HG03460 (cell line): Measurements from ENCODE around the gene ERC1.
A peak's percentile ranks its signal among the peaks of the same experiment; 100 is the strongest.
"Not testable (repeated sequence)": the region's sequence is repeated elsewhere in the genome, so short reads cannot be mapped to it uniquely, and the experiment has no call there.

Experiments used
- ATAC-seq: cut with Tn5 transposase; IDR thresholded peaks from one replicate; pipeline ENCODE4 v1.9.1; 2021; ENCODE audit not compliant: unreplicated experiment

ERC1 gene

DNA sequence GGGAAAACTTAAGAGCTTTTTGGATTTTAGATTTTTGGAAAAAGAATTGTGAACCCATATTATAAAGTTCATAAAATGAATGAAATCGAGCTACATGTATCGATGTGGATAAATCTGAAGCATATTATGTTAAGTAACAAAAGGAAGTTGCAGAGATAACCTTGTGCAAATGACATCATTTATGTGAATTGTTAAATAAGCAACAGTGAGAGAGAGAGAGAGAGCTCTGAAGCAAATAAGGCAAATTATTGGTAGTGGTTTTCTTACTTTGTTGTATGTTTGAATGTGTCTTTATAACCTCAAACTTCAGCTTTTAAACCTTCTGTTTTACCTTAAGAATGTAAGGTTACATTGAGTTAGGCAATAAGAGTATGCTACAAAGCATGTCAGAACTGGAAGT, 78.8 kb downstream of the ERC1 start:
- no peak for ATAC-seq

DNA sequence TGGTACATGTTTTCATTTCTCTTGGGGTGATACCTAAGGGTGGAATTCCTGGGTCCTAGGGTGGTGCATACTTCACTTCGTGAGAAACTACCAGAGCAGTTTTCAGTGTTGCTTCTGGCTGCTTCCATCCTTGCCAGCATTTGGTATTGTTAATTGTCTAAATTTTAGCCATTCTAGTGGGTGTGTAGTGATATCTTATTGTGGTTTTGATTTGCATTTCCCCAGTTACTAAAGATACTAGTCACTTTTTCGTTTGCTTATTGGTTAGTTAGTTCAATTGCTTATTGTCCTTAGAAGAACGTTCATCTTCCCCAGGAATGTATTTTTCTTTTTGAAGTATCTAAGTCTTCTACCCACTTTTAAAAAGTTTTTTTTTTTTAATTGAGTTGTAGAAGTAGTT, 80.2 kb downstream of the ERC1 start:
- ATAC-seq: no peak

DNA sequence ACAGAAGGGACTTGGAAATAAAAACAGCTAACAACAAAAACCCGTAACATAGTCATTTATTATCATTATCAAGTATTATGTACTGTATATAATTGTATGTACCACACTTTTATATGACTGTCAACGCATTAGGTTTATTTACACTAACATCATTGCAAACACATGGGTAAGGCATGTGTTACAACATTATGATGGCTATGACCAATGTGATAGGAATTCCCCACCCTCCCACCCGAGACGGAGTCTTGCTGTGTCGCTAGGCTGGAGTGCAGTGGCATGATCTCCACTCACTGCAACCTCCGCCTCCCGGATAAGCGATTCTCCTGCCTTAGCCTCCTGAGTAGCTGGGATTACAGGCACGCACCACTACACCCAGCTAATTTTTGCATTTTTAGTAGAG, 82.6 kb downstream of the ERC1 start:
- no peak for ATAC-seq

DNA sequence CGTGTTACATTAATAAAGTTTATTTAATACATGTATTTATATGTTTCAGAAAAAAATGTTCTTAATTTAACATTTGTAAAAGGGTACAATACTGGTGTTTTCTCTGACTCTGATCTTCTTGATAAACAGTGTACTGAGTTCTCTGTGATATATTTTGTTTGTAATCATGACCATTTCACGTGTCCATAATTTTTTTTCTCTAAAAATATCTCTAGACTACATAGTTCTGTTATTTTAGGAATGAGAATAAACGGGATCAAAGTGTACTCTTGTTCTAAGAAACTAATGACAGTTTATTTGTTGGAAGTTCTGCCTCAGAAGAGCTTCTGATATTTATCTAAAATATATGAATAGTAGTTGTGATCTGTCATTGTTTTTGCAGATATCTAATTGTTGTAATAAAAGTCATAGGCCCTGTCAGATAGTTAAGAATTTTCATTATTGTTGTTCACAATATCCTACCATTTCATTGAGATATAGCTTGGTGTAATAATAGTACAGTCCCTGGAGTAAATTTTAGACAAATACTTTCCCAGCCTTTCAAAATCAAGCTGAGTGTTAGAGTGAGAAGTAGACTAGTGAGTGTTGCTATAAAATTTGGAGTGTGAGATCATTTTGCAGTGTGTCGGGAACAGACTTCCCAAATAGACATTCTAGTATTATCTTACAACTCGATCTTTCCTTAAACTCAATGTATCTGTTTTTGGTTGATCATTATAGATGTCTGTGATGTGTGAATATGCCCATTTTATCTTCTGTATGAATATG, 86.2 kb downstream of the ERC1 start:
- ATAC-seq: no peak

DNA sequence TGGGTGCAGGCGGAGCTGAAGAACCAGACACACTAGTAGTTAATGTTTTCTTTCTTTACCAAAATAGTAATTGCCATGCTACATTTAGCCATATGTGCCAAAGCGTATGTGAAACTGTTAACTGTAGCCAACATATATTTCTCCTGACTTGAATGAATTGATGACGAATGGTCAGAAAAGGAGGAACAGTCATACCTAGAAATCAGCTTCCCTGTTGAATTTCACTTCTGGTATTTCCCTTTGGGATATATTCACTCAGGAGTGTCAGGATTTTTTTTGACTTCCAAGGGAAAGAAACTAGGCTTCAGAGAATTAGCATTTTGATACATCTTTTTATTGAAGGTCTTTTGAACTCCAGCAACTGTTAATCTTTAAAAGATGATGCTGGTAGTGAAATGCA, 87.0 kb downstream of the ERC1 start:
- no peak for ATAC-seq

DNA sequence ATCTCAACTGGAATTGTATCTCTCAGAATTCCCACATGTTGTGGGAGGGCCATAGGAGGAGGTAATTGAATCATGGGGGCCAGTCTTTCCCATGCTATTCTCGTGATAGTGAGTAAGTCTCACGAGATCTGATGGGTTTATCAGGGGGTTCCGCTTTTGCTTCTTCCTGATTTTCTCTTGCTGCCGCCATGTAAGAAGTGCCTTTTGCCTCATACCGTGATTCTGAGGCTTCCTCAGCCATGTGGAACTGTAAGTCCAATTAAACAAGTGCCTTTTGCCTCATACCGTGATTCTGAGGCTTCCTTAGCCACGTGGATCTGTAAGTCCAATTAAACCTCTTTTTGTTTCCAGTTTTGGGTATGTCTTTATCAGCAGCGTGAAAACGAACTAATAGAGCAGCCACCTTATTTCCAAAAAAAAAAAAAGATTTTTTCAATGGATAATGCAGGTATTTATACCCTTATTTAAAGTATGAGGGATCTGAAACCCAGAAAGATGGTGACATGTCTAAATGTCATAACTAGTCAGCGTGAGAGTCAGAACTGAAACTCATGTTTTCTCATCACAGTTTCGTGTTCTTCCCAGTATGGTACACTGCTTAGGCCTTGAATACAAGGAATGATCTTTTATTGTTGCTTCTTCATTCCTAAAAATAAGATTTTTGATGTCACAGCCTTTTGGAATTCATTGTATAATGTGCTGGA, 89.6 kb downstream of the ERC1 start:
- ATAC-seq: no peak

DNA sequence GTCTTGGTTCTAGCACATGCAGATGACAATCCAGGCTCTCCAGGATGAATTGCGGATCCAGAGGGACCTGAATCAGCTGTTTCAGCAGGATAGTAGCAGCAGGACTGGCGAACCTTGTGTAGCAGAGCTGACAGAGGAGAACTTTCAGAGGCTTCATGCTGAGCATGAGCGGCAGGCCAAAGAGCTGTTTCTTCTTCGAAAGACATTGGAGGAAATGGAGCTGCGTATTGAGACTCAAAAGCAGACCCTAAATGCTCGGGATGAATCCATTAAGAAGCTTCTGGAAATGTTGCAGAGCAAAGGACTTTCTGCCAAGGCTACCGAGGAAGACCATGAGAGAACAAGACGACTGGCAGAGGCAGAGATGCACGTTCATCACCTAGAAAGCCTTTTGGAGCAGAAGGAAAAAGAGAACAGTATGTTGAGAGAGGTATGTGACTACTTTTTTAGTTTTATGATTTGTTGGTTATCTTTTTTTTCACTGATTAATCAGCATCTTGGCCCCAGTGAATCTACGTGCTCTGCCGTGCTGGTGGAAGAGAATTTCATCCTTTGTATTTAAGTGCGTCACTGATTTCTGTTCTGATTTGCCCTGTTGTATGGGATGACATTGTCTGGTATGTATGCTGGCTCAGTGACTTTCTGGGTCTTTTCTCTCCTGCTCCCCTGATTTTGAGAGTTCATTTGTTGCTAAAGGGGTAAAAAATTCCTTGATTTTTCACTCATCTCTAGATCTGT, 92.3 kb downstream of the ERC1 start:
- ATAC-seq: no peak

DNA sequence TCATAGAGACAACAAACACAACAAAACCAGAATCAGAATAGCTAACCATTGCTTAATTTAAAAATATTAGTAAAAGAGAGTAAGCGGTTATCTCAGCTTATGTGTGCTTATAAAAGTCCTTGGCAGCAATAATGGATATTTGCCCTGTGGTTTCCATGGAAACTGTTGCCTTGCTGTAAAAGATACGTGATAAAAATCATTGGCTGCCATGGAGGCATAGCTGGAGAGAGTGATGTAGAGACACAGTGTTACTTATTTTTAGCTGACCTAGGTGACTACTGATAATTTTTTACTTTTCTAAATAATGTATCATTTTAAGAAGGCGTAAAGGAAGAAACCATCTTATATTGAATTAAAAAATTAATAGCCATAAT, 92.9 kb downstream of the ERC1 start:
- no peak for ATAC-seq

DNA sequence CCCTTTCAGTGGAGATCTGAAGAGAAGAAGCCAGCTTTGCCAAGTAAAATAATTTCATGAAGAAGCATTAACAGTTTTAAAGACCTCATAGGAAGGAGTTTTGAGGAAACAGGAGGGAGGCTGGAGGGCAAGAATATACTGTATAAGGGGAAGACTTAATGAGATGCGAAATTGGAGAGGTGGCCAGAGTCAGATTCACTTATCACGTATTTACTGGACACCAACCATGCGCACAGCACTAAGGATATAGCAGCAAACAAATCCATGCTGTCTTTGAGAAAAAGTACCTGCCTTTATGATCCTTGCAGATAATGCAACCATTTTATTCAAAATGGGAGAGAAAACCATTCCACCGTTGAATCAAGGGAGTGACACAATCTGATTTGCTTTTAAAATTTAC, 100.3 kb downstream of the ERC1 start:
- no peak for ATAC-seq

DNA sequence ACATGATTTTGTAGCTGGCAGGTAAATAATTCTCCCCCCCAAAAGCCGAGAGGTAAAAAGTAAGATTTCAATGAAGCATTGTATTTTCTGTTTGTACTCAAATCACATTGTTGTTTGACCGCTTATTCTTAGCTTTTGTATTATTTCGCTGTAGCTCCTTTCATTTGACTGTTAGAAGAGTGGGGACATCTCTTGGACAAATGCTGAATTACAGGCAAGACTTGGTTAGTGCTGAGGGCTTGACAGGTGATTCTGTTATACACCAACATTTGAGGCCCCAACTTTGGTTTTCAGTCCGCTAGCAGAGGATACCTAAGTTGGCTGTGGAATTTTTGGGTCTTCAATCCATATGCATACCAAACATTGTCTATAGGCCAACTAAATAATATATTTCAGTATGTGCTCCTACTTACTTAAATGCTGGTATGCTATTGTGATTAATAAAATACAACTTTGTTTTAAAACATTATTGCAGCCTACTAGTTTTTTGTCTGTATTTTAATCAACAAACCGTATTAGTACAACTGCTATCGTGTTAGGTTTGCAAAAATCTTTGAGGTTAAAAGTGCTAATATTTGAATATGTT, 102.2 kb downstream of the ERC1 start:
- ATAC-seq: no peak

DNA sequence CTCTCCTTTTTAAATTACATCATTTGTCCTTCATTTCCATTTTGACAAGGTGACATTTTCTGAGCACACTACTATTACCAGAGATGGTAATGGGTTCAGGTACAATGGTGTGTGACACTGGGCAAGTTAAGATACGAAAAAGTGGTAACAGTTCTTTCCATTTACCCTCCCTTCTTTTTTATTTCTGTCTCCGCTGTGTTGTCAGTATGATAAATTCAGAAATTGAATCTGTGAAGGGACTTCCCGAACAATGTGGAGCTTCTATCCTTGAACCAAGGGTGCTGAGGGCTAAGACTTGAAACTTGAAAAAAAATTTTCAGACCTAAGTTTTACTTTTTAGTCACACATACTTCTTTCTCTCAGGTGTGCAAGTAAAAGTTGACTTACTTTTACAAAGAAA, 103.7 kb downstream of the ERC1 start:
- no peak for ATAC-seq

DNA sequence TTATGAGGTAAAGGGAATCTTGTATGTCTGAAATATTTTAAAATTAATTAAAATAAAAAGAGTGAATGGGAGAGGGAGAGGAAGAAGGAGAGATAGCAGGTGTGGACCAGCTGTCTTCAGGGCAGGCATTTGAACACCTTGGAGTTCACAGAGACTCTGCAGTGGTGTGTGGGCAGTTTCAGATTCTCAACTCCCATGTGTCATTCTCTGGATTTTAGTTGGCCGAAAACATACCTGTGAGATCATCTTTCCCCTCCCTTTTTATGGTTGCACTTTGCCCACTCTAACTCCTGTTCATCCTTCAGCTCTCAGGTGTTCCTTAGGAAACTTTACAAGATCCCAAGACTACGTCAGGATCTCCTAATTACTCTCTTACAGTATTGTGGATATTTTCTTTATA, 108.1 kb downstream of the ERC1 start:
- no peak for ATAC-seq

DNA sequence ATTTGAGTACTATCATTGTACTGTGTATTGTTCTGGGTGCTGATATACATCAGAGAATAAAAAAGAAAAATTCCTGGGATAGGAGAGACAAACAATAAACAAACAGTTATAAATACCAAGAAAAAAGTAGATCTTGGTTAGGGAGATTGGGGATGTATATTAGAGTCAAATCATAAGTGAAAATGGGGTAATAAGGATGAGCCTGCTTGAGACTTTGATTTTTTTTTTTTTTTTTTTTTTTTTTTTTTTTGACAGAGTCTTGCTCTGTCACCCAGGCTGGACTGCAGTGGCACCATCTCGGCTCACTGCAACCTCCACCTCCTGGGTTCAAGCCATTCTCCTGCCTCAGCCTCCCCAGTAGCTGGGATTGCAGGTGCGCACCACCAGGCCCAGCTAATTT, 108.6 kb downstream of the ERC1 start:
- not testable (repeated sequence) for ATAC-seq

DNA sequence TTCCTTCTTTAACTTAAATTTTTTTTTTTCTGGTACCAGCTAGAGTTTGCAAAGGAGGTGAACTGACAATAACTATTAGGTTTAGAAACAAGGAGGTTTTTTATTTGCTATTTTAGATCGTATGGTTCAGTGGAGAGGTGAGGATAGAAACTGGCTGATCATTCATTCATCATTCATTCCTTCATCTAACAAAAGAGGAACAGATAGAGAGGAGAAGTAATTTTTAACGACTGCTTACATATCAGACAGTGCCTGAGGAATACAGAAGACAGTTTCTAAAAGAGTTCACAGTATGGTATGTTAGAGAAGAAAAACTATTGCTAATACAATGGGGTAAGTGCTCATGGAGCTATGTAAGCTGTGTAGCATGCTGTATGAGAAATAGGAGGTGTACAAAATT, 111.1 kb downstream of the ERC1 start:
- no peak for ATAC-seq

DNA sequence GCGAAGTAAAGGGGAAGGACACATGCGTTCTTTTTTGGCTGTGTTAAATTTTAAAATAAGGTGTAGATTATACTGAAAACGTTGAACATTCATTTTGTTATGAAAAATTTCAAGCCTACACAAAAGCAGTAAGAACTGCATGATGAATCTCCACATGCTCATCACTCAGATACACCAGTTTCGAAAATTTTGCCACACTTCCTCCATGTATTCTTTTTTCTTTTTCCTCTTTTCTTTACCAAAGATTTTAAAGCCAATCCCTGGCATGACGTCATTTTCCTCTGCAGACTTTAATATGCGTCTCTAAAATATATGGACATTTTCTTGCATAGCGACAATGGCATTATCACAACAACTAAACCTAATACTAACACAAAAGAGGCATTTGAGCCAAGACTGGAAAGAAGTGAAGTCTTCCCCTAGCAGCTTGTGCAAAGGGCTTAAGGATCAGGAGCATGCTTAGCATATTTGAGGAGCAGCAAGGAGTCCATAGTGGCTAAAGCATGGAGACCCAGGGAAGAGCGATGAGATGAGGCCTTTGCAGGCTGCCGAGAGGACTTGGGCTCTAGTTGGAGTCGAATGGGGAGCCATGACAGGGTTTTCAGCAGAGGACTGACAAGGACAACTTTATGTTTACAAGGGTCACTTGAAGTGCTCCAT, 111.9 kb downstream of the ERC1 start:
- ATAC-seq: no peak

DNA sequence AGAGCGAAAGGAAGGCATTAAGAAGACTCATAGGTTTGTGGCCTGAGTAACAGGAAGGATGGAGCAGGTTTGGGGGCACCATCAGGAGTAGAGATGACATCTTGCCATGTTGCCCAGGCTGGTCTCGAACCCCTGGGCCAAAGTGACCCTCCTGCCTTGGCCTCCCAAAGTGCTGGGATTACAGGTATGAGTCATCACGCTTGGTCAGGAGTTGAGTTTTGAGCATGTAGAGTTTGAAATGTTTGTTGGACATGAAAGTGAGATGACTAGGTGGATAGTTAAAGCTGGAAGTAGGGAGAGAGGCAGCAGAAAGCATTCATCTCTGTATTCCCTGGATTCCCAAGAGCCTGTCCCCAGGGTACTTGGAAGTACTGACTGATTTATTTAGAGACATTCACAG, 112.6 kb downstream of the ERC1 start:
- ATAC-seq: no peak

DNA sequence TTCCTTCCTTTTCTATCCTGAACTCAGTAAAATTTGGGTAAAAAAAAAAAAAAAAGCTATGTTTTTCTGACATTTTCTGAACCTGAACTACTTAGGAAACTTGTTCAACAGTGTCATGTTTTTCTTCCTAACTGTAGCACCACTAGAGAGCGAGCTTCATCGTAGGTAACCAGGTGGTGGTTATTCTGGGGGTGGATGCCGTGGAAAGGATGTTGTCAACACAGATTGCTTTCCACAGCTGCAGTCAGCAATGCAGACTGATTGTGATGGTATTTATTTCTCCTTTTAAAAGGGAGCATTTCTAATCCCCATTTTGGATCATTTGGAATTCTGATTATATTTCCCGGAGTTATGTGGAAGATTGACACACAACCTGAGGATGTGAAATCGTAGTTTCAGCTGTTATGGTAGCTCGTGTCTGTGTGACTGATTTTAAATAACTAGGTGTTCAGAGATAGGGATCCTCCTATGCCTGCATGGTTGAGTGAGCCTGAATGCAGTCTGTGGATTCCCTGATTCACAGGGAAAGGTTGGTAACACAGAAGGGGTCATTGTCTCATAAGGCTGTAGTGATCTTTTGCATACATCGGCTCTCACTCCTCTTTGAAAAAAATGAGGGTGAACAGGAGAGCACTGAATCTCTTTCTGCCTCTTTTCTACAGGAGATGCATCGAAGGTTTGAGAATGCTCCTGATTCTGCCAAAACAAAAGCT, 113.2 kb downstream of the ERC1 start:
- no peak for ATAC-seq

DNA sequence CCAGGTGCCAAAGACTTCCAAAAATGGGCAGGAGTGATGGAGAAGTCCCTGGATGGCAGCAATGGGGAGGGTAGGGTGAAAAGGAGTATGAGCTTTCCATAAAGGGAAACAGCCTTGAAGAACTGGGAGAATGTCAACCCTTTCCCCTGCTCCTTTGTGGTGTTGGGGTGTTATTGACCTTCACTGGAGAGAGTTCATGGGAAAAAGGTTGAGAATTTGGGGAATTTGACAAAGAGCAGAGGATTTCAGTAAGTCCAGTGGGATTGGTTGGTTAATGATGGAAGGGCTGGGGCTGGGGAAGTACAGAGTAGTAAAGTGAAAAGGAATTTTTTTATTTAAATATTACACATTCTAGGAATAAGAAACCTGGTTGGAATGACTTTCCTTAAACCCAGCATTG, 116.6 kb downstream of the ERC1 start:
- ATAC-seq: no peak

DNA sequence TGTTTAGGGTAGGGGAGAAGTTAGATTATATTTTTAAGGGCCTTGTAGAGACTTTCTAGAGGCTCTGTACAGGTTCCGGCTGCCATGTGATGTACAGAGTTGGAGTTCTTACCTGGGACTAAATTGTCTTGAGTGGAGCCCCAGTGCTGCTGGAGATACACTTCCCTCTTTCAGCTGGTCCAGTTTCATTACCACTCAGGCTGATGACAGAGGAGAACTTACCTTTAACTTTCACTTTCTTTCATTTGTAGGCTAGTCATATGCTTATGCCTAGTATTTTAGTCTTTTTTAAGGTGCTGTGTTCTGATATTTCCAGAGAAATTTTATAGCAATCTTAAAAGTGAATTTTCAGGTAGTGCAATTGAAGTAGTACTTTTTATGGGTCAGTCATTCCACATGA, 117.3 kb downstream of the ERC1 start:
- peak; percentile 88 for ATAC-seq

DNA sequence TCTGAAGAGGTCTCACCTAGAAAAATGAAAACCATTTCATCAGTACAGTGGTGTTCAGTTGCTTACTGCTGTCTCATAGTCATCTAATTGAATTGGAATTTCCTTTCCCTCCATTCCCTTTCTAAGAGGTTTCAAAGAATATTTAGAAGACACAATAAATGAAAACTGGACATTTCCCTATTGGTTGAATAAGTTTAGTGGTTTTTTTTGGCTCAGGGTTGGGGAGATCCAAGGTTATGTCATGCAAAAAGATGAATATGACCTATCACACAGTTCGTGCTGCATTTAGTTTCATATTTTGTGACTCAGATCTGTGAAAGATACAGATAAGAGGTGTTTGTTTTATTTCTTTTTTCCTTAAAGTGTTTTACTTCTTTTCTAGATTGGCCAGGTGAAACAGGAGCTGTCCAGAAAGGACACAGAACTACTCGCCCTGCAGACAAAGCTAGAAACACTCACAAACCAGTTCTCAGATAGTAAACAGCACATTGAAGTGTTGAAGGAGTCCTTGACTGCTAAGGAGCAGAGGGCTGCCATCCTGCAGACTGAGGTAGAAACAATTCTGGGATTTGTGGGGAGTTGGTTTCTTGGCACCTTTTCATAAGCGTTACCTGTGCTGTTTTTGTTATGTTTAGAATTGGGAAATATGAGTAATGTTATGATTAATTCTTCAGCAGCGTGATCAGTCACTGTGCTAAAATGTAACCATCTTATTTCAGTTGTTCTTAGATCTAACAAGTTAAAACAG, 124.6 kb downstream of the ERC1 start:
- no peak for ATAC-seq
